Tibial artery (tissue), 4 donors: ENCODE data around the gene FOS.

ENCODE experiments used
- DNase-seq, 2 donors: peaks; one replicate each; pipeline ENCODE4 v3.0.0-alpha.2; 2019
- H3K27ac ChIP-seq, 2 donors: fragments of 200-600 bp; sonication (generic) in 1 of 2; 1 replicate in 1 of 2; 2 replicates in 1 of 2; pipeline ENCODE4 v1.5.1; 2018 to 2019; ENCODE audit warnings: mild to moderate bottlenecking in 1 of 2
- H3K27me3 ChIP-seq, 2 donors: fragments of 200-600 bp; sonication (generic) in 1 of 2; one replicate each; pipeline versions ENCODE4 v1.5.1 to v1.6.0; 2016 to 2019
- H3K36me3 ChIP-seq, 3 donors: fragments of 200-600 bp; sonication (generic) in 2 of 3; one replicate each; pipeline ENCODE4 v1.5.1; 2016 to 2019; ENCODE audit warnings: mild to moderate bottlenecking in 2 of 3
- H3K4me1 ChIP-seq, 4 donors: fragments of 200-600 bp; sonication (generic) in 2 of 4; 1 replicate in 3 of 4; 2 replicates in 1 of 4; pipeline ENCODE4 v1.5.1; 2016 to 2019
- H3K4me3 ChIP-seq, 2 donors: fragments of 200-600 bp; sonication (generic) in 1 of 2; 1 replicate in 1 of 2; 2 replicates in 1 of 2; pipeline ENCODE4 v1.5.1; 2018 to 2019; ENCODE audit warnings: mild to moderate bottlenecking in 2 of 2
- H3K9me3 ChIP-seq, 3 donors: fragments of 200-600 bp; sonication (generic) in 1 of 3; one replicate each; pipeline ENCODE4 v1.5.1; 2016 to 2019
- CTCF ChIP-seq, 2 experiments: fragments of 200-600 bp in 1 of 2; fragments of 450-650 bp in 1 of 2; IDR thresholded peaks; one replicate each; pipeline ENCODE4 v1.5.1; 2017 to 2019; ENCODE audit warnings: antibody characterized with exemption in 2 of 2, mild to moderate bottlenecking in 1 of 2, moderate library complexity in 1 of 2
- intact Hi-C: fragments of 100-400 bp; cut with DNase I; formaldehyde crosslinking; loops from one replicate; pipeline ENCODE4 v1.15.0; 2023; ENCODE audit warnings: low total_unique reads

FOS gene

GRCh38 chr14:75283162-75283832, 4.7 kb downstream of the FOS start:
- H3K27ac ChIP-seq: peak overlapping the region in 1 of 2 donors; percentile 12
- H3K4me3 ChIP-seq: no peak overlapping the region
- TF ChIP-seq CTCF (IDR thresholded peaks at IDR 0.05): no peak
- no peaks in the 10 kb centered on the region for H3K27me3 ChIP-seq
- intact Hi-C loops: no loop called here
- peaks cover 15 to 32% (median 21%) of the 10 kb centered on the region in 3 donors for H3K36me3 ChIP-seq
- peaks cover 0 to 32% (median 19%) of the 10 kb centered on the region in 4 donors for H3K4me1 ChIP-seq
- H3K9me3 ChIP-seq: no peaks in the 10 kb centered on the region
- no peak for DNase-seq

- DNase-seq: peak in 1 of 2 donors; percentile 65
- Histone ChIP-seq H3K36me3 (peaks cover 15 to 32% (median 21%) of the 10 kb centered on the region in 3 donors), H3K9me3 (no peaks in the 10 kb centered on the region), H3K27ac (peak overlapping the region in 1 of 2 donors; percentile 12), H3K4me3 (no peak overlapping the region), H3K27me3 (no peaks in the 10 kb centered on the region), H3K4me1 (peaks cover 0 to 32% (median 19%) of the 10 kb centered on the region in 4 donors)
- no peak for TF ChIP-seq CTCF (IDR thresholded peaks at IDR 0.05)
- intact Hi-C loops: no loop called here
Observed at GRCh38 chr14:75283833-75284563, 5.4 kb downstream of the FOS start.

GRCh38 chr14:75285331-75285730, 6.7 kb downstream of the FOS start:
- H3K27me3 ChIP-seq: no peaks in the 10 kb centered on the region
- intact Hi-C loops: no loop called here
- H3K4me1 ChIP-seq: peaks cover 0 to 25% (median 11%) of the 10 kb centered on the region in 4 donors
- TF ChIP-seq CTCF (IDR thresholded peaks at IDR 0.05): no peak
- H3K36me3 ChIP-seq: peaks cover 13 to 21% (median 15%) of the 10 kb centered on the region in 3 donors
- peak in 1 of 2 donors; percentile 21 for DNase-seq
- no peak overlapping the region for H3K4me3 ChIP-seq
- H3K9me3 ChIP-seq: no peaks in the 10 kb centered on the region
- H3K27ac ChIP-seq: no peak overlapping the region

GRCh38 chr14:75286313-75286712, 7.7 kb downstream of the FOS start:
- Histone ChIP-seq H3K4me1 (peaks cover 0 to 15% (median 2%) of the 10 kb centered on the region in 4 donors), H3K9me3 (no peaks in the 10 kb centered on the region), H3K36me3 (peaks cover 3 to 11% (median 6%) of the 10 kb centered on the region in 3 donors), H3K27me3 (no peaks in the 10 kb centered on the region), H3K4me3 (no peak overlapping the region), H3K27ac (no peak overlapping the region)
- intact Hi-C loops: no loop called here
- TF ChIP-seq CTCF (IDR thresholded peaks at IDR 0.05): no peak
- DNase-seq: peak in 1 of 2 donors; percentile 29

- Histone ChIP-seq H3K9me3 (no peaks in the 10 kb centered on the region), H3K4me1 (peaks cover 0 to 15% (median 3%) of the 10 kb centered on the region in 4 donors), H3K27me3 (no peaks in the 10 kb centered on the region), H3K36me3 (no peaks in the 10 kb centered on the region), H3K27ac (no peak overlapping the region), H3K4me3 (no peak overlapping the region)
- TF ChIP-seq CTCF (IDR thresholded peaks at IDR 0.05): no peak
- intact Hi-C loops: no loop called here
- peak in 1 of 2 donors; percentile 12 for DNase-seq
Observed at GRCh38 chr14:75289840-75290388, 11.3 kb downstream of the FOS start.
